Upper lobe of left lung (tissue), 6 donors: ENCODE data around the gene TMEM132D. TPM values are rescaled to one million over a fixed set of nuclear protein-coding genes. Genes with fewer than 3 reads are reported as not detected.

Experiments used
- ATAC-seq, 2 donors: fragments of 200-7000 bp; cut with Tn5 transposase; one replicate each; pipeline ENCODE4 v1.9.1; 2022; ENCODE audit warnings: mild to moderate bottlenecking in 2 of 2, moderate library complexity in 2 of 2; ENCODE audit not compliant: low FRiP score in 2 of 2
- DNase-seq, 2 donors: peaks; one replicate each; pipeline ENCODE4 v3.0.0-alpha.2; 2019 to 2020
- H3K27ac ChIP-seq, 4 donors: fragments of 200-600 bp; sonication (generic); one replicate each; pipeline ENCODE4 v1.5.1; 2016 to 2019
- H3K27me3 ChIP-seq, 4 donors: fragments of 200-600 bp; sonication (generic); one replicate each; pipeline ENCODE4 v1.5.1; 2017 to 2019
- H3K36me3 ChIP-seq, 4 donors: fragments of 200-600 bp; sonication (generic); one replicate each; pipeline ENCODE4 v1.5.1; 2016 to 2019
- H3K4me1 ChIP-seq, 4 donors: fragments of 200-600 bp; sonication (generic); one replicate each; pipeline ENCODE4 v1.5.1; 2018 to 2019
- H3K4me3 ChIP-seq, 4 donors: fragments of 200-600 bp; sonication (generic); one replicate each; pipeline ENCODE4 v1.5.1; 2017 to 2019; ENCODE audit warnings: mild to moderate bottlenecking in 2 of 4, moderate library complexity in 1 of 4
- H3K9me3 ChIP-seq, 4 donors: fragments of 200-600 bp; sonication (generic); one replicate each; pipeline ENCODE4 v1.5.1; 2018 to 2019
- EP300 ChIP-seq, 4 donors: sonication (generic); formaldehyde crosslinking; IDR thresholded peaks; one replicate each; pipeline ENCODE4 v1.5.1; 2017; ENCODE audit warnings: antibody characterized with exemption in 4 of 4, control low read depth in 2 of 4
- POLR2A ChIP-seq, 4 donors: fragments of 450-650 bp; IDR thresholded peaks; one replicate each; pipeline ENCODE4 v1.5.1; 2016 to 2017; ENCODE audit warnings: antibody characterized with exemption in 4 of 4, mild to moderate bottlenecking in 2 of 4
- POLR2AphosphoS5 ChIP-seq, 2 donors: sonication (generic); formaldehyde crosslinking; IDR thresholded peaks; one replicate each; pipeline ENCODE4 v1.5.1; 2017; ENCODE audit warnings: antibody characterized with exemption in 2 of 2
- WGBS, 2 donors: methylation state at CpG; one replicate each; pipeline ENCODE4 v1.1.5; 2017 to 2018; 5-methylcytosine and 5-hydroxymethylcytosine counted together
- total RNA-seq, 6 donors: library from RNA; depleted of rRNA in 4 of 6; stranded (reverse); fragments of >200 nt in 4 of 6; gene quantifications; one replicate each; pipeline versions ENCODE4 v1.1.0 to v1.2.1, GENCODE V29; 2016 to 2021
- TF ChIP-seq, protein P1 (sequence below), 6 experiments: fragments of 450-650 bp in 4 of 6; fragments of 200-600 bp in 2 of 6; sonication (generic) in 2 of 6; IDR thresholded peaks; one replicate each; pipeline ENCODE4 v1.5.1; 2016 to 2019; ENCODE audit warnings: antibody characterized with exemption in 6 of 6
- donor health status: DM: no; HTN: no; CAD: no; lungs with moderate emphysema.
- donor health status: DM: no; HTN: yes; CAD: no; lungs with severe emphysema.

The TMEM132D gene
- total RNA-seq, 6 donors from 2014 or later, result 0.30 to 1.0 (median 0.79) TPM; not detected in 1

DNA sequence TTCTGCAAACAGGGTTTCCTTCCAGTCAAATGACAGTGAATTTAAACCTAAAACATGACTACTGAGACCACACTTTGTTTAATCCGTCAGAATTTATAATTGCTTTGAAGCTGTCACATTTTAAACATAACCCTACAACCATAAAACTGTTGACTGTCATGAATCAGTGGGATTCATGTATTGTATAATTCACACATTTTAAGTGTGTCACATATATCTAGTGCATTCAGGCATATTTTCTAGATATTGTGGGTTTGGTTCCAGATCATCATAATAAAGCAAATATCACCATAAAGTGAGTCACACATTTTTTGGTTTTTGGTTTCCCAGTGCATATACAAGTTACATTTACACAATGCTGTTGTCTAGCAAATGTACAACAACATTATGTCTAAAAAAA lies 304.4 kb downstream of the TMEM132D start:
- no peaks in the 10 kb centered on the region for H3K4me1 ChIP-seq
- WGBS, 2 donors, result 62 to 74% methylated on average over 1 of the region's 1 CpG
- H3K36me3 ChIP-seq, result no peaks in the 10 kb centered on the region
- no peak overlapping the region for H3K27ac ChIP-seq
- ATAC-seq, result no peak
- no peak for DNase-seq
- no peaks in the 10 kb centered on the region for H3K27me3 ChIP-seq
- H3K9me3 ChIP-seq, result no peaks in the 10 kb centered on the region
- TF ChIP-seq POLR2AphosphoS5 (IDR thresholded peaks at IDR 0.05) (no peak), EP300 (IDR thresholded peaks at IDR 0.05) (no peak), POLR2A (IDR thresholded peaks at IDR 0.05) (no peak)
- TF ChIP-seq, protein P1, sequence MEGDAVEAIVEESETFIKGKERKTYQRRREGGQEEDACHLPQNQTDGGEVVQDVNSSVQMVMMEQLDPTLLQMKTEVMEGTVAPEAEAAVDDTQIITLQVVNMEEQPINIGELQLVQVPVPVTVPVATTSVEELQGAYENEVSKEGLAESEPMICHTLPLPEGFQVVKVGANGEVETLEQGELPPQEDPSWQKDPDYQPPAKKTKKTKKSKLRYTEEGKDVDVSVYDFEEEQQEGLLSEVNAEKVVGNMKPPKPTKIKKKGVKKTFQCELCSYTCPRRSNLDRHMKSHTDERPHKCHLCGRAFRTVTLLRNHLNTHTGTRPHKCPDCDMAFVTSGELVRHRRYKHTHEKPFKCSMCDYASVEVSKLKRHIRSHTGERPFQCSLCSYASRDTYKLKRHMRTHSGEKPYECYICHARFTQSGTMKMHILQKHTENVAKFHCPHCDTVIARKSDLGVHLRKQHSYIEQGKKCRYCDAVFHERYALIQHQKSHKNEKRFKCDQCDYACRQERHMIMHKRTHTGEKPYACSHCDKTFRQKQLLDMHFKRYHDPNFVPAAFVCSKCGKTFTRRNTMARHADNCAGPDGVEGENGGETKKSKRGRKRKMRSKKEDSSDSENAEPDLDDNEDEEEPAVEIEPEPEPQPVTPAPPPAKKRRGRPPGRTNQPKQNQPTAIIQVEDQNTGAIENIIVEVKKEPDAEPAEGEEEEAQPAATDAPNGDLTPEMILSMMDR (IDR thresholded peaks at IDR 0.05), result no peak
- no peak overlapping the region for H3K4me3 ChIP-seq

DNA sequence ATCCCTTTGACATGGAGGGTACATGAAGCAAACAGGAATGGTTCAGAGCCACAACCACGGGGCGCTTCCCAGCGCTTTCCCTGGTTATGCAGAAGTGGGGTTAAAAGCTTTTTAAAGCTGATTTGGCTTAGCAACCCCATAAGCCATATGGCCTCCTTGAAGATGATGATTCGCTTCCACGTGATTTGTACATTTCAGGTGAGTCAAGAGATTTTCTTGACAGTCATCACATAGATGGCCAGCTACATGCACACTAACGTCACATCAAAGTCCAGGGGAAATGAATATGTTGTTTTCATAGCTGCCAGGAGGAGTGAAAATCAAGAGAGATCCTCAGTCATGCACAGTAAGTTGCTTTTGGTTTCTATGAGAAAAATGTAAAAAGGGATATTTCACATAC lies 309.7 kb downstream of the TMEM132D start:
- ATAC-seq (no peak), DNase-seq (no peak)
- Histone ChIP-seq H3K27ac (no peak overlapping the region), H3K4me1 (no peaks in the 10 kb centered on the region), H3K27me3 (no peaks in the 10 kb centered on the region), H3K36me3 (no peaks in the 10 kb centered on the region), H3K4me3 (no peak overlapping the region), H3K9me3 (no peaks in the 10 kb centered on the region)
- WGBS, 2 donors, result 63 to 81% methylated on average over 6 of the region's 6 CpGs
- TF ChIP-seq, protein P1 (IDR thresholded peaks at IDR 0.05), result no peak
- TF ChIP-seq POLR2AphosphoS5 (IDR thresholded peaks at IDR 0.05) (no peak), EP300 (IDR thresholded peaks at IDR 0.05) (no peak), POLR2A (IDR thresholded peaks at IDR 0.05) (no peak)

DNA sequence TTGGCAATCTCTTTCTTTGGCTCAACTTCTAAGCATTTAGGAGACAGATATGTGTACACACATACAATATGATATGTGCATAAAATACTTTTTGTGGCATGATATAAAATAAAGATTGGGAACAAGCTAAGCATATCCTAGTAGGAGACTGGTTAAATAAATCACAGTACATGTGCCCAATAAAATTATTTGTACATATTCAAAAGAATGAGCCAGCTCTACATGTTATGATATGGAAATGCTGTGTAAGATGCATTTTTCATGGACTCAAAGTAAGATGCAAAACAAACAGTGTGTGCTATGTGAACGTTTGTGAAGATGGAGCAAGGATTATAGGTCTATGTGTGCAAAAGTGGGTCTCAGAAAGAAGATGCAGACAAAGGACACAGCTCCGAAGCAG lies 311.4 kb downstream of the TMEM132D start:
- H3K9me3 ChIP-seq, result no peaks in the 10 kb centered on the region
- no peaks in the 10 kb centered on the region for H3K27me3 ChIP-seq
- ATAC-seq (no peak), DNase-seq (no peak)
- no peaks in the 10 kb centered on the region for H3K36me3 ChIP-seq
- no peak overlapping the region for H3K4me3 ChIP-seq
- 54 to 71% methylated on average over 2 of the region's 2 CpGs for WGBS, 2 donors
- no peak overlapping the region for H3K27ac ChIP-seq
- no peaks in the 10 kb centered on the region for H3K4me1 ChIP-seq
- TF ChIP-seq EP300 (IDR thresholded peaks at IDR 0.05), result no peak
- TF ChIP-seq, protein P1 (IDR thresholded peaks at IDR 0.05), result no peak

DNA sequence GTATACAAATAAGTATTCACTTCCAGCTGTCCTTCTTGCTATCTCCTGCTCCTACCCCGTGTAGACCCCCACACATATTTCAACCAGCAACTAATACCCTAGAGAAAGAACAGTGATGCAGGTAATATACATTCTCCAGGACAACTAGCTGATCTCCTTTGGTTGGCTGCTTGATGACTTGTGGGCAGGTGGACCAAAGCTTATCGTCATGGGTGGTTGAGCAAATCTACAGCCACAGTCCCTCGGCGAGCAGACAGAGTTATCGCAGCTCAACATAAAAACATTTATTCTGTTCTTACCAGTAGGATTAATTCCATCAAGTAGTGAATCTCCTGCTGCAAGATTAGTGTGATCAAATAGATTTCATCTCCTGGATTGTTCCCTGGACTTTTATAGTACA lies 314.3 kb downstream of the TMEM132D start:
- TF ChIP-seq, protein P1 (IDR thresholded peaks at IDR 0.05), result no peak
- TF ChIP-seq EP300 (IDR thresholded peaks at IDR 0.05), result no peak
- no peak for TF ChIP-seq POLR2AphosphoS5 (IDR thresholded peaks at IDR 0.05)
- no peak for TF ChIP-seq POLR2A (IDR thresholded peaks at IDR 0.05)
- no peaks in the 10 kb centered on the region for H3K4me1 ChIP-seq
- H3K27me3 ChIP-seq, result no peaks in the 10 kb centered on the region
- H3K36me3 ChIP-seq, result no peaks in the 10 kb centered on the region
- 86 to 92% methylated on average over 5 of the region's 5 CpGs for WGBS, 2 donors
- H3K27ac ChIP-seq, result no peak overlapping the region
- H3K4me3 ChIP-seq, result no peak overlapping the region
- no peak for DNase-seq
- ATAC-seq, result no peak
- no peaks in the 10 kb centered on the region for H3K9me3 ChIP-seq

DNA sequence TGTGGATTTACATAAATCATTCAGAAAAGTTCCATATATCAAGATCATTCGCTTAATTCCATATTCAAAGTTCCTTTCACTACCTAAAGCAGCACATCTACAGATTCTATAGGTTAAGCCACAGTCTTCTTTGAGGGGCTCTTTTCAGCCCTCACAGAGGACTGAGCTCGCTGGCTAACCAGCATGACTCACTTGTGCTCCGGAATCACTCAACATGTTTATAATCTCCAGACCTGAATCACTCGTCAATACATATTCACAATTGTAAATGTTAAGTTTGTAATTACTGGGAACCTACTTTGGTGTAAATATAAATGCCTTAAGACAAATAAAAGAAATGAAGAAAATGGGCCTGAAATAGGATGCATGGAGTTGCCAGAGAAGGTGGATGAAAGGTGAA lies 315.7 kb downstream of the TMEM132D start:
- no peaks in the 10 kb centered on the region for H3K36me3 ChIP-seq
- no peaks in the 10 kb centered on the region for H3K9me3 ChIP-seq
- H3K4me3 ChIP-seq, result no peak overlapping the region
- no peak for DNase-seq
- TF ChIP-seq POLR2AphosphoS5 (IDR thresholded peaks at IDR 0.05) (no peak), EP300 (IDR thresholded peaks at IDR 0.05) (no peak), POLR2A (IDR thresholded peaks at IDR 0.05) (no peak)
- TF ChIP-seq, protein P1 (IDR thresholded peaks at IDR 0.05), result no peak
- ATAC-seq, result no peak
- no peaks in the 10 kb centered on the region for H3K4me1 ChIP-seq
- H3K27me3 ChIP-seq, result no peaks in the 10 kb centered on the region
- WGBS, 2 donors, result 78 to 90% methylated on average over 4 of the region's 4 CpGs
- H3K27ac ChIP-seq, result no peak overlapping the region
